OCI-LY7 (cell line): ENCODE measurements around the gene ABCC3.

Experiments used
- EZH2phosphoT487 ChIP-seq: fragments of 200-600 bp; sonication (generic); IDR thresholded peaks from 2 replicates; pipeline ENCODE4 v1.6.1; 2018; ENCODE audit warnings: low read depth, borderline replicate concordance, mild to moderate bottlenecking, mixed run types, antibody characterized with exemption, low read length, moderate library complexity, mixed read lengths
- TF ChIP-seq, protein P1 (sequence below): fragments of 200-600 bp; sonication (generic); conservative IDR thresholded peaks from 2 replicates; pipeline ENCODE4 v1.5.1; 2014; ENCODE audit warnings: mild to moderate bottlenecking, antibody characterized with exemption, low read length, moderate library complexity, mixed read lengths

DNA sequence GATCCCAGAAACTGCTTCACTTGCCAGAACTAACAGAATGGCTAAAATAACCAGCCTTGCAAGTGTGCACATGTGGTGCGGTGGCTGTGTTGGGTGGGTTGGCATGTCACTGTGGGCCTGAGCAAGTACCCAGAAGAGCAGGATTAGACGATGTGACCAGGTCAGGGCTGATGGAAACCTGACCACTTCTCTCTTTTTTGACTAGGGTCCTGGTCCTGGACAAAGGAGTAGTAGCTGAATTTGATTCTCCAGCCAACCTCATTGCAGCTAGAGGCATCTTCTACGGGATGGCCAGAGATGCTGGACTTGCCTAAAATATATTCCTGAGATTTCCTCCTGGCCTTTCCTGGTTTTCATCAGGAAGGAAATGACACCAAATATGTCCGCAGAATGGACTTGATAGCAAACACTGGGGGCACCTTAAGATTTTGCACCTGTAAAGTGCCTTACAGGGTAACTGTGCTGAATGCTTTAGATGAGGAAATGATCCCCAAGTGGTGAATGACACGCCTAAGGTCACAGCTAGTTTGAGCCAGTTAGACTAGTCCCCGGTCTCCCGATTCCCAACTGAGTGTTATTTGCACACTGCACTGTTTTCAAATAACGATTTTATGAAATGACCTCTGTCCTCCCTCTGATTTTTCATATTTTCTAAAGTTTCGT, 56.3 kb downstream of the ABCC3 start:
- TF ChIP-seq, protein P1, sequence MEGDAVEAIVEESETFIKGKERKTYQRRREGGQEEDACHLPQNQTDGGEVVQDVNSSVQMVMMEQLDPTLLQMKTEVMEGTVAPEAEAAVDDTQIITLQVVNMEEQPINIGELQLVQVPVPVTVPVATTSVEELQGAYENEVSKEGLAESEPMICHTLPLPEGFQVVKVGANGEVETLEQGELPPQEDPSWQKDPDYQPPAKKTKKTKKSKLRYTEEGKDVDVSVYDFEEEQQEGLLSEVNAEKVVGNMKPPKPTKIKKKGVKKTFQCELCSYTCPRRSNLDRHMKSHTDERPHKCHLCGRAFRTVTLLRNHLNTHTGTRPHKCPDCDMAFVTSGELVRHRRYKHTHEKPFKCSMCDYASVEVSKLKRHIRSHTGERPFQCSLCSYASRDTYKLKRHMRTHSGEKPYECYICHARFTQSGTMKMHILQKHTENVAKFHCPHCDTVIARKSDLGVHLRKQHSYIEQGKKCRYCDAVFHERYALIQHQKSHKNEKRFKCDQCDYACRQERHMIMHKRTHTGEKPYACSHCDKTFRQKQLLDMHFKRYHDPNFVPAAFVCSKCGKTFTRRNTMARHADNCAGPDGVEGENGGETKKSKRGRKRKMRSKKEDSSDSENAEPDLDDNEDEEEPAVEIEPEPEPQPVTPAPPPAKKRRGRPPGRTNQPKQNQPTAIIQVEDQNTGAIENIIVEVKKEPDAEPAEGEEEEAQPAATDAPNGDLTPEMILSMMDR, result no peak
- TF ChIP-seq EZH2phosphoT487, result no peak
